ENCODE results near the gene GKN2. TPM values are rescaled to one million over a fixed set of nuclear protein-coding genes. Genes with fewer than 3 reads are reported as not detected.

Gene GKN2
- not detected in 2 replicates for total RNA-seq

- DNase-seq (ENCODE audit: low read depth in 2 of 2), result no peak
Observed at GRCh38 chr2:68952887-68953521, at the start of gene GKN2. Gene GKN2, minus strand, starts transcription at chr2:68952893. Its CDS starts 32 bp downstream, at chr2:68952861.

GRCh38 chr2:69001879-69002278 is 49.2 kb upstream of the GKN2 start:
- no peak for DNase-seq (ENCODE audit: low read depth in 2 of 2)

DNA sequence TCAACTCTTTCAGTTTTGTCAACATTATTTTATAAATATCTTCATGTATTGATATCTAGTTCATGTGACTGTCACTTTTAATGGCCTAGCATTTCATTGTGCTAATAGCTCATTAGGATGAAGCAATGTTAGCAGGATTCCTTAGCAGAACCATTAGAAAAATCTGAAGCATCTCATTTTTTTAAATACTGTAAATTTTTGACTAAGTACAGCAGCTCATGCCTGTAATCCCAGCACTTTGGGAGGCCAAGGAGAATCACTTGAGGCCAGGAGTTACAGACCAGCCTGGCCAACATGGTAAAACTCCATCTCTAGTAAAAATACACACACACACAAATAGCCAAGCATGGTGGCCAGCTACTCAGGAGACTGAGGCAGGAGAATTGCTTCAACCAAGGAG is 44.7 kb upstream of the GKN2 start:
- no peak for DNase-seq (ENCODE audit: low read depth in 2 of 2)

GRCh38 chr2:68995916-68996315 is 43.2 kb upstream of the GKN2 start:
- no peak for DNase-seq (ENCODE audit: low read depth in 2 of 2)

DNA sequence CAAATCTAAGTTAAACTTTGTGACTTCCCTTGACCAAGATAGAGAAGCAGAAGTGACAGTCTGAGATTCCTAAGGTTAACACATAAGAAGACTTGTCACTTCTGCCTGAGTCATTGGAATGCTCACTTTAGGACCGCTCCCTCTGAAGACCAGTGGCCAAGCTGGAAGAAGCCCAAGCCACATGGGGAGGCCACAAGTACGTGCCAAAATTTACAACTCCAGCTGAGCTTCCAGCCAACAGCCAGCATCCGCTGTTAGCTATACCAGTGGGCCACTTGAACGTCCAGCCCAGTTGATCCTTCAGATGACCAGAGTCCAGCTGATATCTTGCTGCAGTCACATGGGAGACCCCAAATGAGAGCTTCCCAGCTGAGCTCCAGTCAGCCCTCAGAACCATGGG is 42.2 kb upstream of the GKN2 start:
- DNase-seq (ENCODE audit: low read depth in 2 of 2), result no peak

DNA sequence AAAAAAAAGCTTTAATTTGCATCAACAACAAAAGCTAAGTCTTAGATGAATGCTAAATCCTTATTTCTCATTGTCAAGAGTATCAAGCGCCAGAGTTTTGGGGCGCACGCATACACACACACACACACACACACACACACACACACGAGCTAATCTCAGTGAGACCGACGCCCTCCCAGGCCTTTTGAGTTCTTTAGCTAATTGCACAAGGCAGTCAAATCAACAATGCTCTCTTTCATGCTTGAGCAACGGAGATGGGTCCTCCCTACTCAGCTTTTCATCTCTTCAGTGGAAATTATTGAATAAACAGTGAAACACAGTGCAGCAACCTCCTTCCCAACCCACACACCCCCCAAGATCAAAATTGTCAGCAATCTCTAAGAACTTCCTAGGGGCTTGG is 41.0 kb upstream of the GKN2 start:
- no peak for DNase-seq (ENCODE audit: low read depth in 2 of 2)

DNA sequence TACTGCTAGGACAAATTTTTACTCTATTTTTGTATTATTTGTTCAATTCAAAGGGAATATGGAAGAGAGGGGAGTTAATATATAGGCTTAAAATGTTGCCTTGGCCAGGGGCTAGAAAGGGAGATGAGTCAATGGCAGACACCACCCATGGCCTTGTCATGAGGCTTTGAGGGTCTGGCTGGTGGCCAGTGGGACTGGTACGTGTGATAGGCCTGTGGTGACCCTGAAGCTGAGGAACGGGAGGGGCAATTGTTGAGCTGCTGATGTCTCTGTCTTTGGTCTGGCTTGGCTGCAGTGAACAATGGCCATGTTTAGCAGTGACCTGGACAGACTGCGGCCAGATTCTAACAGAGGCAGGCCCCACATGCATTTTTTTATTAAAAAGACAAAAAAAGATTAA is 40.2 kb upstream of the GKN2 start:
- no peak for DNase-seq (ENCODE audit: low read depth in 2 of 2)

- no peak for DNase-seq (ENCODE audit: low read depth in 2 of 2)
Observed at GRCh38 chr2:68992341-68992740, 39.6 kb upstream of the GKN2 start.

DNA sequence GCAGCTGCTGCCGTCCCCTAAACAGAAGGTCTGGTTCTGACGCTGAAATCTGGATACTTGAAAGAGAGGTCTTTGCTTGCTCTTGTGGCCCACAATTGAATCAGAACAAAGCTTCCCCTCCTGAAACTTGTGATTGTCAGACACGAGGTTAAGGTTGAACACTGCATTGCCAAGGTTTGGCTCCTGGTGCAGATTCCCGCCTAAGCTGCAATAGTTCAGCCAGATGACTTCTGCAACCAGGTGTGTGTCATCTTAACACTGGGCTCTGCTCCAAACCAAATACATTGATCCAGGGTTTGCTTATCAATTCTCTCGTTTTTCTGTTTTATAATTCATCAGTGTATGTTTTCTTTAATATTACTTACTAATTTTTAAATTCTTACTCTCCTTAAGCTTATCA is 36.3 kb upstream of the GKN2 start:
- no peak for DNase-seq (ENCODE audit: low read depth in 2 of 2)

- no peak for DNase-seq (ENCODE audit: low read depth in 2 of 2)
Observed at GRCh38 chr2:68987021-68987503, 34.4 kb upstream of the GKN2 start.

GRCh38 chr2:68980956-68981355 is 28.3 kb upstream of the GKN2 start:
- no peak for DNase-seq (ENCODE audit: low read depth in 2 of 2)

DNA sequence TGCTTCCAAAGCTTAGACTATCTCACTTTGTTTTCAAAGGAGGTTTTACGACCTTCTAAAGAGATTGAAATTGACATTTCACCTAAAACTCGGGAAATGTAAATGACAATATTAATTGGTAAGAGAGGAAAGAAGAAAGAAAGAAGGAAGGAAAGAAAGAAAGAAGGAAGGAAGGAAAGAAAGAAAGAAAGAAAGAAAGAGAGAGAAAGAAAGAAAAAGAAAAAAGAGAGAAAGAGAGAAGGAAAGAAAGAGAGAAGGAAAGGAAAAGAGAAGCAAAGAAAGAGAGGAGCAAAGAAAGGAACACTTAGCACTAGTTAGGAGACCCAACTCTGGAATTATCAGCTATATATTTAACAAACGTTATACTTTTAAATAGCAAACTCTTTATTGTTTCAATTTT is 25.4 kb upstream of the GKN2 start:
- DNase-seq (ENCODE audit: low read depth in 2 of 2), result no peak

GRCh38 chr2:68977453-68977852 is 24.8 kb upstream of the GKN2 start:
- no peak for DNase-seq (ENCODE audit: low read depth in 2 of 2)

DNA sequence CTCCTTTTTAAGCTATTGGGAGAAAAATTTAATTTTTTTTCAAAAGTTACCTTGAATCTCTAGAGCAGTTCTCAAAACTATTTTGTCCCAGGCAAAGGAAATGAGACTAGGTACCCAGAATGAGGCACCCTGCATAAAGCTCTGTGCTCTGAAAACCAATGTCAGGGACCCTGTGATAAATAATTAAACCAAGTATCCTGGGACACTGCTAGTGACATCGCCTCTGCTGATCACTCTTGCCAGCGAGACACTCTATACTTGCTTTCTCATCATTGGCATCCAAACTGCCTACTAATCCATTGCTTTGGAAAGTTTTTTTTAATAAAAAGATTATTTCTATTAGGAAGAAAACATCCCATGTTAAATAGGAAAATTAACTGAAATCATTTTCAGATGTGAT is 23.2 kb upstream of the GKN2 start:
- no peak for DNase-seq (ENCODE audit: low read depth in 2 of 2)

DNA sequence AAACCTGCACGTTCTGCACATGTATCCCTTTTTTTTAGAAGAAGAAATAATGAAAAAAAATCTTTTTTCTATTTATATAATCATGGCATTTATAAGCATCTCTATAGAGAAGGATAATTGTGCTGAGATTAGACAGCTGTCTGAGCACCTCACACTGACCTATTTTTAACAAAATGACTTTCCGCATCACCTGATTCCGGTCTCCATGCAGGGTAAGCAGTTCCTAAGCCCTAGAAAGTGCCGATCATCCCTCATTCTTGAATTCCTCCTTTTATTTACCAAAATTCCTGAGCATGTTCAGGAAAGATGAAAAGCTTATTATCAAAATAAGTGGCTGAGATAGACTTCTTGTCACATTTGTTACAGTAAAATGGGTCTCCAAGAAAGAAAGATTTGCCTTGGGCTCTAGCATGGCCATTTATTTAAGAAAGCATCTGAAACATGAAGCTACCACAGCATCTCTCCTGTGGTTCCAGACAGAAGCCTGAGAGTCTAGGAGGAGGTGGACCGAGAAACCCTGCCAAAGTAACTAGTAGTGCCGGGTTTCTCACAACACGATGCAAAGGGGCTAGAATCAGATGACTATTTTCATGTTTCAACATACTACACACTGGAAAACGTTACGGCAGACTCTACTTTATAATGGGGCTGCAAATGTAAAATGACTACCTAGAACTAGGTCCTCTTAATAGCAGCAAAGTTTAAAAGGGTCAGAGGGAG is 22.4 kb upstream of the GKN2 start:
- no peak for DNase-seq (ENCODE audit: low read depth in 2 of 2)

GRCh38 chr2:68974251-68974650 is 21.6 kb upstream of the GKN2 start, which contains the start of gene GKN1:
Gene GKN1, plus strand, starts transcription at chr2:68974636. Its CDS starts 42 bp downstream, at chr2:68974678.
- DNase-seq (ENCODE audit: low read depth in 2 of 2), result no peak

GRCh38 chr2:68971591-68972231 is 19.0 kb upstream of the GKN2 start:
- peak in 1 of 2 donors; percentile 67 for DNase-seq (ENCODE audit: low read depth in 2 of 2)

- no peak for DNase-seq (ENCODE audit: low read depth in 2 of 2)
Observed at GRCh38 chr2:68970566-68971265, 18.0 kb upstream of the GKN2 start.

DNA sequence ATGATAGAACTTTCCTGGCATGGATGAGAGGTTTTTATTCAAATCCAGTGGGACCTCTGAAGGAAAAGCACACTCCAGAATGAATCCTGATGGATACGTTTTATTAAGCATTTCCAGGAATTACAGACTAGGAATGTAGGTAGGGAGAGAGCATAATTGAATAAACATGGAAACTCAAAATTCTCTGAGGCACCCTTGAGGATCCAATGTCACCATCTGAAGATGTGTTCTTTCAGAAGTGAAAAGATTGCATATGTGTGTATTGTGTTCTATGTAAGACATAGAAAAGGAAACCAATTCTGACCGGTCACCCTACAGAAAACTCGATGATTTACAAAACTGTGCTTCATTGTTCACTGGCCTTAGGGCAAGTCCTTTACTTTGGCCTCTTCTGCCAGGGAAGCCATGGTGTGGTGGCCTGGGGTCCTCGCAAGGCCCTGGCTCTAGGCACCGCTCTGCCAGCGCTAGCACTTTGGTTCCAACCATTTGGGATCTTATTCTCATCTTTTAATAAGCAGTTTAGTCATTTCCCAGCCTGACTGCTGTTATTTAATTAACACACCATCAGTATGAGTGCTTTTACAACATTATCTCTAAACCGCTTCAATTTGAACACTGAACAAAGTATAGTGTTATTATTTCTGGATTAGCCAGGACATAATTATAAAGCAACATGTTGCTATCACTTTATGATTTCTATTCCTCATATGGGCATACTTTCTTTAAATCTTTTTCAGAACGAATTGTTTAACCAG is 17.2 kb upstream of the GKN2 start:
- no peak for DNase-seq (ENCODE audit: low read depth in 2 of 2)

DNA sequence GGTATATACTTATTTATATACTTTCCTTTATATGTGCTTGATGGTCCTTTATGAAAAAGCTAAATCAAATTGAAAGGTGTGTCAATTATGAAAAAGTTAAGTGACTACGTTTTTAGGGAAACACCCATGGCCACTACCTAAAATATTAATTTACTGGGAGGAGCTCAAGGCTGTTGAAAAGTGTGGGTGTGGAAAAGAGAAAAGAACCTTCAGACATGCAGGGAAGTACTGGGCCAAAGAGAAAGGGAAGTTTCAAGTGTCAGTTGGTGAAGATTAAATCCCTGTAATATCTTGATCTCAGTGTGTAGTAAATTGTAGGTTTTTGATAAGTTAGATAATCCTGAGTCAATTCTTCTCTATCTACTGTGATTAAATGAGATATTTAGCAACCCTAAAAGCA is 15.5 kb upstream of the GKN2 start:
- DNase-seq (ENCODE audit: low read depth in 2 of 2), result no peak

- DNase-seq (ENCODE audit: low read depth in 2 of 2), result no peak
Observed at GRCh38 chr2:68964282-68964681, 11.6 kb upstream of the GKN2 start.

All from lung microvascular endothelial cell (primary cell).